ENCODE data around the gene HNRNPUL1. TPM values are rescaled to one million over a fixed set of nuclear protein-coding genes. Genes with fewer than 3 reads are reported as not detected.

The HNRNPUL1 gene
- total RNA-seq, 1 donor from 2014 or later, result 154 TPM

GRCh38 chr19:41297628-41298347 is 33.6 kb downstream of the HNRNPUL1 start:
- no peak for TF ChIP-seq CTCF (conservative IDR thresholded peaks at IDR 0.05; ENCODE audit: low read depth, low read length)
- no peak for DNase-seq (ENCODE audit: low read depth)
- no peak overlapping the region for H3K4me3 ChIP-seq (ENCODE audit: low read depth, low read length)

- DNase-seq (ENCODE audit: low read depth), result no peak
- H3K4me3 ChIP-seq (ENCODE audit: low read depth, low read length), result no peak overlapping the region
- no peak for TF ChIP-seq CTCF (conservative IDR thresholded peaks at IDR 0.05; ENCODE audit: low read depth, low read length)
Measured at GRCh38 chr19:41298348-41298964, 34.3 kb downstream of the HNRNPUL1 start.

- DNase-seq (ENCODE audit: low read depth), result no peak
- no peak overlapping the region for H3K4me3 ChIP-seq (ENCODE audit: low read depth, low read length)
- no peak for TF ChIP-seq CTCF (conservative IDR thresholded peaks at IDR 0.05; ENCODE audit: low read depth, low read length)
Measured at GRCh38 chr19:41299046-41299754, 35.0 kb downstream of the HNRNPUL1 start.

- no peak for DNase-seq (ENCODE audit: low read depth)
- H3K4me3 ChIP-seq (ENCODE audit: low read depth, low read length), result no peak overlapping the region
- TF ChIP-seq CTCF (conservative IDR thresholded peaks at IDR 0.05; ENCODE audit: low read depth, low read length), result no peak
Measured at GRCh38 chr19:41299755-41300089, 35.5 kb downstream of the HNRNPUL1 start.

- no peak for DNase-seq (ENCODE audit: low read depth)
- TF ChIP-seq CTCF (conservative IDR thresholded peaks at IDR 0.05; ENCODE audit: low read depth, low read length), result no peak
- no peak overlapping the region for H3K4me3 ChIP-seq (ENCODE audit: low read depth, low read length)
Measured at GRCh38 chr19:41300555-41300954, 36.4 kb downstream of the HNRNPUL1 start.

GRCh38 chr19:41302624-41303351 is 38.6 kb downstream of the HNRNPUL1 start:
- no peak overlapping the region for H3K4me3 ChIP-seq (ENCODE audit: low read depth, low read length)
- TF ChIP-seq CTCF (conservative IDR thresholded peaks at IDR 0.05; ENCODE audit: low read depth, low read length), result no peak
- no peak for DNase-seq (ENCODE audit: low read depth)

All from epithelial cell of proximal tubule (primary cell).